Sigmoid colon (tissue), 7 donors: ENCODE results near the gene CENPP. TPM values are rescaled to one million over a fixed set of nuclear protein-coding genes. Genes with fewer than 3 reads are reported as not detected.

Experiments used
- DNase-seq: peaks from one replicate; pipeline ENCODE4 v3.0.0-alpha.2; 2019
- H3K27ac ChIP-seq, 4 donors: fragments of 200-600 bp; sonication (generic); one replicate each; pipeline ENCODE4 v1.5.1; 2016 to 2019; ENCODE audit warnings: mild to moderate bottlenecking in 1 of 4
- H3K27me3 ChIP-seq, 3 donors: fragments of 200-600 bp; sonication (generic); one replicate each; pipeline ENCODE4 v1.5.1; 2019; ENCODE audit warnings: mild to moderate bottlenecking in 1 of 3
- H3K36me3 ChIP-seq, 4 donors: fragments of 200-600 bp; sonication (generic); one replicate each; pipeline ENCODE4 v1.5.1; 2016 to 2019
- H3K4me1 ChIP-seq, 4 donors: fragments of 200-600 bp; sonication (generic); one replicate each; pipeline ENCODE4 v1.5.1; 2017 to 2019
- H3K4me3 ChIP-seq, 4 donors: fragments of 200-600 bp; sonication (generic); one replicate each; pipeline ENCODE4 v1.5.1; 2017 to 2019; ENCODE audit warnings: mild to moderate bottlenecking in 2 of 4, moderate library complexity in 1 of 4
- H3K9me3 ChIP-seq, 4 donors: fragments of 200-600 bp in 3 of 4; sonication (generic) in 3 of 4; one replicate each; pipeline versions ENCODE4 v1.5.1 to v1.6.1; 2013 to 2019
- CTCF ChIP-seq, 4 experiments: fragments of 450-650 bp in 3 of 4; fragments of 200-600 bp in 1 of 4; IDR thresholded peaks; one replicate each; pipeline ENCODE4 v1.5.1; 2016 to 2019; ENCODE audit warnings: antibody characterized with exemption in 4 of 4, mild to moderate bottlenecking in 3 of 4, moderate library complexity in 2 of 4
- EP300 ChIP-seq, 4 donors: sonication (generic); formaldehyde crosslinking; IDR thresholded peaks; one replicate each; pipeline ENCODE4 v1.6.1; 2017; ENCODE audit warnings: antibody characterized with exemption in 4 of 4
- POLR2A ChIP-seq, 2 donors: fragments of 450-650 bp; IDR thresholded peaks; one replicate each; pipeline ENCODE4 v1.6.1; 2016; ENCODE audit warnings: antibody characterized with exemption in 2 of 2, mild to moderate bottlenecking in 2 of 2, moderate library complexity in 2 of 2
- POLR2AphosphoS5 ChIP-seq, 4 donors: sonication (generic); formaldehyde crosslinking; IDR thresholded peaks; one replicate each; pipeline ENCODE4 v1.6.1; 2017; ENCODE audit warnings: antibody characterized with exemption in 4 of 4
- WGBS, 2 donors: extraction: QIAGEN DNeasy Blood & Tissue Kit; methylation state at CpG; one replicate each; pipeline ENCODE4 v1.1.7; 2013; 5-methylcytosine and 5-hydroxymethylcytosine counted together
- intact Hi-C: fragments of 100-400 bp; cut with DNase I; formaldehyde crosslinking; loops from one replicate; pipeline ENCODE4 v1.15.1; 2023
- polyA plus RNA-seq, 3 donors: library from polyadenylated mRNA; stranded (reverse); fragments of 200-250 nt; gene quantifications; one replicate each; pipeline ENCODE4 v1.2.3, GENCODE V29; 2013
- total RNA-seq, 4 donors: library from RNA; depleted of rRNA; stranded (reverse); fragments of >200 nt; gene quantifications; one replicate each; pipeline ENCODE4 v1.1.0, GENCODE V29; 2016
- donor health status: healthy with polysubstance abuse.
- donor health status: Bipolar disorder and iron deficiency.
- donor health status: healthy.

CENPP gene
- total and polyA plus RNA-seq, 7 donors: 0.60 to 11.9 (median 2.4) TPM

GRCh38 chr9:92534204-92534603 lies 208.5 kb downstream of the CENPP start:
- H3K36me3 ChIP-seq: no peaks in the 10 kb centered on the region
- intact Hi-C loops: no loop called here
- H3K27ac ChIP-seq: peak overlapping the region in 1 of 4 donors; percentile 56
- no peaks in the 10 kb centered on the region for H3K27me3 ChIP-seq
- TF ChIP-seq EP300 (IDR thresholded peaks at IDR 0.05) (no peak), POLR2AphosphoS5 (IDR thresholded peaks at IDR 0.05) (no peak), POLR2A (IDR thresholded peaks at IDR 0.05) (no peak)
- peaks cover 0 to 15% (median 3%) of the 10 kb centered on the region in 4 donors for H3K4me1 ChIP-seq
- no peaks in the 10 kb centered on the region for H3K9me3 ChIP-seq
- 81 to 86% methylated on average over 3 of the region's 3 CpGs for WGBS, 2 donors
- peak overlapping the region in 2 of 4 donors; percentile 26 to 29 for H3K4me3 ChIP-seq
- DNase-seq: no peak

GRCh38 chr9:92534674-92535073 lies 208.9 kb downstream of the CENPP start:
- Histone ChIP-seq H3K36me3 (no peaks in the 10 kb centered on the region), H3K9me3 (no peaks in the 10 kb centered on the region), H3K4me1 (peaks cover 0 to 15% (median 3%) of the 10 kb centered on the region in 4 donors), H3K27ac (peak overlapping the region in 2 of 4 donors; percentile 9 to 56), H3K4me3 (peak overlapping the region in 2 of 4 donors; percentile 26 to 29), H3K27me3 (no peaks in the 10 kb centered on the region)
- intact Hi-C loops: no loop called here
- no peak for TF ChIP-seq CTCF (IDR thresholded peaks at IDR 0.05)
- no peak for TF ChIP-seq EP300 (IDR thresholded peaks at IDR 0.05)
- no peak for TF ChIP-seq POLR2A (IDR thresholded peaks at IDR 0.05)
- 45 to 51% methylated on average over 1 of the region's 1 CpG for WGBS, 2 donors
- DNase-seq: no peak

GRCh38 chr9:92535940-92536850 lies 210.4 kb downstream of the CENPP start, which contains the start of gene ECM2:
Gene ECM2 (minus strand): TSS chr9:92535990. CDS start chr9:92522866, 13,124 bp downstream.
- WGBS, 2 donors: 78 to 79% methylated on average over 7 of the region's 7 CpGs
- Histone ChIP-seq H3K9me3 (no peaks in the 10 kb centered on the region), H3K4me3 (peak within 1 kb of the TSS in 3 of 4 donors; percentile 8 to 29 (median 26)), H3K27ac (peak within 1 kb of the TSS; percentile 48 to 56 (median 50)), H3K36me3 (no peaks in the 10 kb centered on the region), H3K27me3 (no peaks in the 10 kb centered on the region), H3K4me1 (peaks cover 0 to 15% (median 3%) of the 10 kb centered on the region in 4 donors)
- TF ChIP-seq CTCF (IDR thresholded peaks at IDR 0.05): no peak
- TF ChIP-seq POLR2AphosphoS5 (IDR thresholded peaks at IDR 0.05): no peak
- no peak for TF ChIP-seq POLR2A (IDR thresholded peaks at IDR 0.05)
- no peak for TF ChIP-seq EP300 (IDR thresholded peaks at IDR 0.05)
- no peak for DNase-seq
- intact Hi-C loops: no loop called here

GRCh38 chr9:92538541-92538940 lies 212.8 kb downstream of the CENPP start:
- H3K27ac ChIP-seq: no peak overlapping the region
- H3K4me1 ChIP-seq: peaks cover 0 to 15% (median 3%) of the 10 kb centered on the region in 4 donors
- DNase-seq: no peak
- whole genome bisulfite sequencing, 2 donors: 84 to 88% methylated on average over 2 of the region's 2 CpGs
- intact Hi-C loops: no loop called here
- no peaks in the 10 kb centered on the region for H3K9me3 ChIP-seq
- no peaks in the 10 kb centered on the region for H3K36me3 ChIP-seq
- no peaks in the 10 kb centered on the region for H3K27me3 ChIP-seq
- H3K4me3 ChIP-seq: no peak overlapping the region
- TF ChIP-seq CTCF (IDR thresholded peaks at IDR 0.05) (no peak), POLR2AphosphoS5 (IDR thresholded peaks at IDR 0.05) (no peak), POLR2A (IDR thresholded peaks at IDR 0.05) (no peak), EP300 (IDR thresholded peaks at IDR 0.05) (no peak)

- DNase-seq: no peak
- Histone ChIP-seq H3K4me1 (no peaks in the 10 kb centered on the region), H3K9me3 (no peaks in the 10 kb centered on the region), H3K27ac (no peak overlapping the region), H3K4me3 (no peak overlapping the region), H3K36me3 (no peaks in the 10 kb centered on the region), H3K27me3 (no peaks in the 10 kb centered on the region)
- TF ChIP-seq EP300 (IDR thresholded peaks at IDR 0.05) (no peak), POLR2AphosphoS5 (IDR thresholded peaks at IDR 0.05) (no peak), CTCF (IDR thresholded peaks at IDR 0.05) (no peak), POLR2A (IDR thresholded peaks at IDR 0.05) (no peak)
- 23 to 72% methylated on average over 7 of the region's 7 CpGs for WGBS, 2 donors
- intact Hi-C loops: no loop called here
Measured at GRCh38 chr9:92543972-92544371, 218.2 kb downstream of the CENPP start.
